GM12873 (cell line): ENCODE measurements around the gene ZNF732.

ENCODE experiments used
- TF ChIP-seq, protein P1 (sequence below): IDR thresholded peaks from 2 replicates; pipeline ENCODE4 v1.5.1; 2012; ENCODE audit warnings: low read depth, mild to moderate bottlenecking, moderate library complexity, low read length, control low read depth; ENCODE audit not compliant: insufficient read depth; ENCODE audit errors: missing control alignments

Gene ZNF732

GRCh38 chr4:336099-336892, 31.0 kb upstream of the ZNF732 start:
- TF ChIP-seq, protein P1, sequence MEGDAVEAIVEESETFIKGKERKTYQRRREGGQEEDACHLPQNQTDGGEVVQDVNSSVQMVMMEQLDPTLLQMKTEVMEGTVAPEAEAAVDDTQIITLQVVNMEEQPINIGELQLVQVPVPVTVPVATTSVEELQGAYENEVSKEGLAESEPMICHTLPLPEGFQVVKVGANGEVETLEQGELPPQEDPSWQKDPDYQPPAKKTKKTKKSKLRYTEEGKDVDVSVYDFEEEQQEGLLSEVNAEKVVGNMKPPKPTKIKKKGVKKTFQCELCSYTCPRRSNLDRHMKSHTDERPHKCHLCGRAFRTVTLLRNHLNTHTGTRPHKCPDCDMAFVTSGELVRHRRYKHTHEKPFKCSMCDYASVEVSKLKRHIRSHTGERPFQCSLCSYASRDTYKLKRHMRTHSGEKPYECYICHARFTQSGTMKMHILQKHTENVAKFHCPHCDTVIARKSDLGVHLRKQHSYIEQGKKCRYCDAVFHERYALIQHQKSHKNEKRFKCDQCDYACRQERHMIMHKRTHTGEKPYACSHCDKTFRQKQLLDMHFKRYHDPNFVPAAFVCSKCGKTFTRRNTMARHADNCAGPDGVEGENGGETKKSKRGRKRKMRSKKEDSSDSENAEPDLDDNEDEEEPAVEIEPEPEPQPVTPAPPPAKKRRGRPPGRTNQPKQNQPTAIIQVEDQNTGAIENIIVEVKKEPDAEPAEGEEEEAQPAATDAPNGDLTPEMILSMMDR, result no peak

- TF ChIP-seq, protein P1, result no peak
Measured at GRCh38 chr4:335515-335914, 30.2 kb upstream of the ZNF732 start.

DNA sequence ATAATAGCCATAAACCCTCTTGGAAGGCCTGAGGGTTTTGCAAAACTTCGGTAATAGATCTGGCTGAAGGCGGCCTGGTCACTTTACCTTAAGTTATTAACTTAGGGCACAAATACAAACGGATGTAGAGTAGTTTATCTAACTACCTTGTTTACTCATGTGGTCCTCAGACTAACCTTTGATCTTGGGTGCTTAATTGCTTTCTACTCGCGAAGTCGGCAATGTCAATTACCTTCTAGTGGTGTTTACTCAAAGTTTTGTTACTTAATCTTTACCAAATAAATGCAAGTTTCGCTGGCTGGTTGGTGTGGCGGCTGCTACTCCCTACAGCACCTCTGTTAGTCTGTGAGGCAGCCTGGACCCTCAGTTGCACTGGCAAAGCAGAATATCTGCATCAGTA, 23.5 kb upstream of the ZNF732 start:
- TF ChIP-seq, protein P1, result no peak

GRCh38 chr4:314296-314903, 9.1 kb upstream of the ZNF732 start:
- TF ChIP-seq, protein P1, result no peak

GRCh38 chr4:309807-310206, 4.5 kb upstream of the ZNF732 start:
- TF ChIP-seq, protein P1, result no peak

DNA sequence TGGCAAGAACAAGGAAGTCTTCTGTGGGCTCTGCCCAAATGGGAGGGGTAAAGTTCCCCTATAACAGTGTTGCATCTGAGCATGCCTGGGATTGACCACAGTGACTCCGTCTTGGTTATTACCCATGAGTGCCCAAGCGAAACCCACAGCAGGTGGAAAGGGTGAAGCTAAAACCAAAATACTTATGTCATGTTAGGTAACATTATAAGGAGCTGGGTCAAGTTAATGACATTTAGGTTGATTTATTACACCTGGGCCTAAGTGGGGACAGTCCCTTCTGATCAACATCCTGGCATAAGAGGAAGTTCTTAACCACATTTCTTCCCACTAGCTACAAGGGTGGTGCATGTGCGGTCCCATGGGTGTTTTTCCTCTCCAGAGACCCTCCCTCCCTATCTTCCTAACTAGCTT, 1.3 kb upstream of the ZNF732 start:
- TF ChIP-seq, protein P1, result no peak

DNA sequence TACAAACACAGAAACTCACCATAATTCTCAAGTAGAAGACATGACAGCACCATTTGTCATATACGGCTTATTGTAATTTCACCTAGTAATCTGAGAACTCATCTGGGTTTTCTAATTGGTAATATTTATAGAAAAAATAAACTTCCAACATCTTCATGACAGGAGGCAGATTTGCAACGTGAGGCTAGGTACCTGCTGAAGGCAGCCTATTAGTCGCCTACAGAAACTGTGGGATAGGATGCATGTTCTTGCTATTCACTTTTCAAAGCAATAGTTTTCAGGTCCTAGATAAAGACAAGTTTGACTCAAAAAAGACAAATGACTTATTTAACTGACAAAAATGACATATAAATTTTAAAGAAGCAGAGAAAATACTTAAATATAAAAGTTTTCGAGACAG, 2.9 kb downstream of the ZNF732 start:
- TF ChIP-seq, protein P1, result no peak
